H1 (cell line): Measurements from ENCODE around the gene MCMBP.

Source experiments
- CHD1 ChIP-seq: IDR thresholded peaks from 2 replicates; pipeline ENCODE4 v1.6.1; 2012; ENCODE audit warnings: low read depth, low read length, improper control_type of control experiment
- CREB1 ChIP-seq: IDR thresholded peaks from 2 replicates; pipeline ENCODE4 v1.6.1; 2012; ENCODE audit warnings: inconsistent platforms
- GABPA ChIP-seq: IDR thresholded peaks from 2 replicates; pipeline ENCODE4 v1.6.1; 2011; ENCODE audit warnings: mild to moderate bottlenecking, low read length, moderate library complexity, borderline replicate concordance; ENCODE audit not compliant: insufficient read depth
- HDAC6 ChIP-seq: IDR thresholded peaks from one replicate; pipeline ENCODE4 v1.7.1; 2012; ENCODE audit warnings: low read depth, mild to moderate bottlenecking, inconsistent platforms, low read length, moderate library complexity
- JUND ChIP-seq: IDR thresholded peaks from 2 replicates; pipeline ENCODE4 v1.6.1; 2011; ENCODE audit warnings: mild to moderate bottlenecking, improper control_type of control experiment, low read length
- POLR2A ChIP-seq, 2 experiments: IDR thresholded peaks; 1 replicate in 1 of 2; 2 replicates in 1 of 2; pipeline ENCODE4 v1.6.1; 2011; ENCODE audit warnings: low read depth in 2 of 2, low read length in 2 of 2, mild to moderate bottlenecking in 2 of 2; ENCODE audit errors: control extremely low read depth in 1 of 2
- POLR2AphosphoS5 ChIP-seq: IDR thresholded peaks from 2 replicates; pipeline ENCODE4 v1.6.1; 2011; ENCODE audit warnings: low read depth, low read length
- SP2 ChIP-seq: IDR thresholded peaks from 2 replicates; pipeline ENCODE4 v1.6.1; 2012; ENCODE audit warnings: mild to moderate bottlenecking, low read length, inconsistent platforms
- TF ChIP-seq, protein P1 (sequence below): IDR thresholded peaks from 2 replicates; pipeline ENCODE4 v1.6.1; 2012; ENCODE audit warnings: low read length, inconsistent platforms
- TF ChIP-seq, protein P2 (sequence below), 3 experiments: IDR thresholded peaks; 1 replicate in 2 of 3; 2 replicates in 1 of 3; pipeline versions ENCODE4 v1.5.1 to v1.6.1; 2011; ENCODE audit warnings: low read length in 3 of 3, mild to moderate bottlenecking in 3 of 3, inconsistent platforms in 2 of 3, low read depth in 1 of 3, moderate library complexity in 1 of 3; ENCODE audit not compliant: insufficient read depth in 1 of 3; ENCODE audit errors: control extremely low read depth in 1 of 3
- TF ChIP-seq, protein P3 (sequence below): IDR thresholded peaks from 2 replicates; pipeline ENCODE4 v1.6.1; 2011; ENCODE audit warnings: low read depth, mild to moderate bottlenecking, low read length; ENCODE audit not compliant: insufficient read depth

DNA sequence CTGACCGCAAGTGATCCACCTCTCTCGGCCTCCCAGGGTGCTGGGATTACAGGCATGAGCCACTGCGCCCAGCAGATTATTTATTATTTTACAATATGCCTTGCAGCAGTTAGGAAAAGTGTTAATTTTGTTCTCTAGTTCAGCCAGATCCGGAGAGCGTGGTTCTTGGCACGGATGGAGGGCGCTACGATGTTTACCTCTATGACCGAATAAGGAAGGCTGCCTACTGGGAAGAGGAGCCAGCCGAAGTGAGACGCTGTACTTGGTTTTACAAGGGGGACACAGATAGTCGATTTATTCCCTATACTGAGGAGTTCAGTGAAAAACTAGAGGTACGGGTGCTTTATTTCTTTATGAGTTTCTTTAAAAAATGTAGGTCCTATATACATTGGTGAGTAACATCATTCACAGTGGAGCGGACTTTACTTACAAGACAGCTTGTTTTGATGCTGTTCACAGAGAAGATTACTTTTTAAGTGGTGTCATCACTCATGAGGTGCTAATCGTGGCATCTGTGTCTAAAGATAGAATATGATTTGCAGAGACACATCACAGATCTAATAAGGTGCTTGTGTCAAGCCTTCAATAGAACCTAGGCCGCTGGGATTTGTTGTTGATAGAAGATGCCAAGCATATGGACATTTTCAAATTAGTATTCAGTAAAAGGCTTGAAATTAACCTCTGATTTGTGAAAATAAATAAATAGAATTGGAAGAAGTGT lies 31.5 kb upstream of the MCMBP start:
- TF ChIP-seq, protein P1, sequence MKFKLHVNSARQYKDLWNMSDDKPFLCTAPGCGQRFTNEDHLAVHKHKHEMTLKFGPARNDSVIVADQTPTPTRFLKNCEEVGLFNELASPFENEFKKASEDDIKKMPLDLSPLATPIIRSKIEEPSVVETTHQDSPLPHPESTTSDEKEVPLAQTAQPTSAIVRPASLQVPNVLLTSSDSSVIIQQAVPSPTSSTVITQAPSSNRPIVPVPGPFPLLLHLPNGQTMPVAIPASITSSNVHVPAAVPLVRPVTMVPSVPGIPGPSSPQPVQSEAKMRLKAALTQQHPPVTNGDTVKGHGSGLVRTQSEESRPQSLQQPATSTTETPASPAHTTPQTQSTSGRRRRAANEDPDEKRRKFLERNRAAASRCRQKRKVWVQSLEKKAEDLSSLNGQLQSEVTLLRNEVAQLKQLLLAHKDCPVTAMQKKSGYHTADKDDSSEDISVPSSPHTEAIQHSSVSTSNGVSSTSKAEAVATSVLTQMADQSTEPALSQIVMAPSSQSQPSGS: no peak
- TF ChIP-seq, protein P2, sequence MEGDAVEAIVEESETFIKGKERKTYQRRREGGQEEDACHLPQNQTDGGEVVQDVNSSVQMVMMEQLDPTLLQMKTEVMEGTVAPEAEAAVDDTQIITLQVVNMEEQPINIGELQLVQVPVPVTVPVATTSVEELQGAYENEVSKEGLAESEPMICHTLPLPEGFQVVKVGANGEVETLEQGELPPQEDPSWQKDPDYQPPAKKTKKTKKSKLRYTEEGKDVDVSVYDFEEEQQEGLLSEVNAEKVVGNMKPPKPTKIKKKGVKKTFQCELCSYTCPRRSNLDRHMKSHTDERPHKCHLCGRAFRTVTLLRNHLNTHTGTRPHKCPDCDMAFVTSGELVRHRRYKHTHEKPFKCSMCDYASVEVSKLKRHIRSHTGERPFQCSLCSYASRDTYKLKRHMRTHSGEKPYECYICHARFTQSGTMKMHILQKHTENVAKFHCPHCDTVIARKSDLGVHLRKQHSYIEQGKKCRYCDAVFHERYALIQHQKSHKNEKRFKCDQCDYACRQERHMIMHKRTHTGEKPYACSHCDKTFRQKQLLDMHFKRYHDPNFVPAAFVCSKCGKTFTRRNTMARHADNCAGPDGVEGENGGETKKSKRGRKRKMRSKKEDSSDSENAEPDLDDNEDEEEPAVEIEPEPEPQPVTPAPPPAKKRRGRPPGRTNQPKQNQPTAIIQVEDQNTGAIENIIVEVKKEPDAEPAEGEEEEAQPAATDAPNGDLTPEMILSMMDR (IDR thresholded peaks at IDR 0.05; ENCODE audit: control extremely low read depth in 1 of 3, insufficient read depth in 1 of 3, low read depth in 1 of 3, low read length in 3 of 3): no peak
- no peak for TF ChIP-seq POLR2A (IDR thresholded peaks at IDR 0.05; ENCODE audit: control extremely low read depth in 1 of 2, low read depth in 2 of 2, low read length in 2 of 2)
- TF ChIP-seq JUND: no peak
- TF ChIP-seq SP2: no peak
- no peak for TF ChIP-seq HDAC6
- TF ChIP-seq POLR2AphosphoS5: no peak
- no peak for TF ChIP-seq CREB1
- TF ChIP-seq, protein P3, sequence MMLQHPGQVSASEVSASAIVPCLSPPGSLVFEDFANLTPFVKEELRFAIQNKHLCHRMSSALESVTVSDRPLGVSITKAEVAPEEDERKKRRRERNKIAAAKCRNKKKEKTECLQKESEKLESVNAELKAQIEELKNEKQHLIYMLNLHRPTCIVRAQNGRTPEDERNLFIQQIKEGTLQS: no peak
- TF ChIP-seq GABPA: no peak
- no peak for TF ChIP-seq CHD1
